Vagina (tissue), 2 donors: ENCODE data around the gene SLC2A11. TPM values are rescaled to one million over a fixed set of nuclear protein-coding genes. Genes with fewer than 3 reads are reported as not detected.

Experiments
- DNase-seq, 2 donors: peaks; one replicate each; pipeline ENCODE4 v3.0.0-alpha.2; 2017; ENCODE audit errors: extremely low spot score in 2 of 2
- H3K27ac ChIP-seq: fragments of 200-600 bp; sonication (generic); one replicate; pipeline ENCODE4 v1.5.1; 2019
- H3K27me3 ChIP-seq: fragments of 200-600 bp; sonication (generic); one replicate; pipeline ENCODE4 v1.5.1; 2019
- H3K36me3 ChIP-seq, 2 donors: fragments of 200-600 bp; sonication (generic); one replicate each; pipeline ENCODE4 v1.5.1; 2017 to 2019
- H3K4me1 ChIP-seq: fragments of 200-600 bp; sonication (generic); one replicate; pipeline ENCODE4 v1.5.1; 2019
- H3K4me3 ChIP-seq, 2 donors: fragments of 200-600 bp; sonication (generic); 1 replicate in 1 of 2; 2 replicates in 1 of 2; pipeline ENCODE4 v1.5.1; 2016 to 2019
- H3K9me3 ChIP-seq: fragments of 200-600 bp; sonication (generic); one replicate; pipeline ENCODE4 v1.5.1; 2019
- POLR2A ChIP-seq, 2 donors: fragments of 450-650 bp; IDR thresholded peaks; one replicate each; pipeline ENCODE4 v1.6.1; 2017; ENCODE audit warnings: antibody characterized with exemption in 2 of 2, mild to moderate bottlenecking in 2 of 2, moderate library complexity in 2 of 2
- POLR2AphosphoS5 ChIP-seq, 2 donors: sonication (generic); formaldehyde crosslinking; IDR thresholded peaks; one replicate each; pipeline ENCODE4 v1.9.0; 2017; ENCODE audit warnings: antibody characterized with exemption in 2 of 2, mild to moderate bottlenecking in 2 of 2, low read depth in 1 of 2; ENCODE audit not compliant: insufficient read depth in 1 of 2
- intact Hi-C: fragments of 100-400 bp; cut with DNase I; formaldehyde crosslinking; loops from one replicate; pipeline ENCODE4 v1.15.1; 2023
- small RNA-seq: library from RNA; depleted of rRNA; stranded (forward); fragments of <200 nt; gene quantifications from one replicate; pipeline ENCODE3, GENCODE V24; 2016
- total RNA-seq: library from RNA; depleted of rRNA; stranded (reverse); fragments of >200 nt; gene quantifications from one replicate; pipeline ENCODE4 v1.2.3, GENCODE V29; 2016
- TF ChIP-seq, protein P1 (sequence below), 3 experiments: fragments of 450-650 bp in 2 of 3; fragments of 200-600 bp in 1 of 3; sonication (generic) in 1 of 3; IDR thresholded peaks; one replicate each; pipeline ENCODE4 v1.5.1; 2017 to 2019; ENCODE audit warnings: antibody characterized with exemption in 3 of 3, mild to moderate bottlenecking in 2 of 3, moderate library complexity in 2 of 3

SLC2A11 gene
- total RNA-seq, 1 donor from 2014 or later = 4.9 TPM

- no peaks in the 10 kb centered on the region for H3K27me3 ChIP-seq
- TF ChIP-seq POLR2AphosphoS5 (IDR thresholded peaks at IDR 0.05; ENCODE audit: insufficient read depth in 1 of 2, low read depth in 1 of 2) (no peak), POLR2A (IDR thresholded peaks at IDR 0.05) (no peak)
- TF ChIP-seq, protein P1, sequence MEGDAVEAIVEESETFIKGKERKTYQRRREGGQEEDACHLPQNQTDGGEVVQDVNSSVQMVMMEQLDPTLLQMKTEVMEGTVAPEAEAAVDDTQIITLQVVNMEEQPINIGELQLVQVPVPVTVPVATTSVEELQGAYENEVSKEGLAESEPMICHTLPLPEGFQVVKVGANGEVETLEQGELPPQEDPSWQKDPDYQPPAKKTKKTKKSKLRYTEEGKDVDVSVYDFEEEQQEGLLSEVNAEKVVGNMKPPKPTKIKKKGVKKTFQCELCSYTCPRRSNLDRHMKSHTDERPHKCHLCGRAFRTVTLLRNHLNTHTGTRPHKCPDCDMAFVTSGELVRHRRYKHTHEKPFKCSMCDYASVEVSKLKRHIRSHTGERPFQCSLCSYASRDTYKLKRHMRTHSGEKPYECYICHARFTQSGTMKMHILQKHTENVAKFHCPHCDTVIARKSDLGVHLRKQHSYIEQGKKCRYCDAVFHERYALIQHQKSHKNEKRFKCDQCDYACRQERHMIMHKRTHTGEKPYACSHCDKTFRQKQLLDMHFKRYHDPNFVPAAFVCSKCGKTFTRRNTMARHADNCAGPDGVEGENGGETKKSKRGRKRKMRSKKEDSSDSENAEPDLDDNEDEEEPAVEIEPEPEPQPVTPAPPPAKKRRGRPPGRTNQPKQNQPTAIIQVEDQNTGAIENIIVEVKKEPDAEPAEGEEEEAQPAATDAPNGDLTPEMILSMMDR (IDR thresholded peaks at IDR 0.05) = no peak
- H3K4me3 ChIP-seq = no peak overlapping the region
- no peak overlapping the region for H3K27ac ChIP-seq
- intact Hi-C loops = loop anchor here (5.0 kb wide), 1 partner anchor 47 kb away; the partner anchor contains the start of gene DDT
- peaks cover 4% of the 10 kb centered on the region for H3K9me3 ChIP-seq
- H3K4me1 ChIP-seq = peaks cover 8% of the 10 kb centered on the region
- H3K36me3 ChIP-seq = no peaks in the 10 kb centered on the region
- no peak for DNase-seq
These were observed 67.4 kb downstream of the SLC2A11 start for GRCh38 chr22:23925020-23925606.

GRCh38 chr22:23926561-23926960 is 68.9 kb downstream of the SLC2A11 start:
- no peak overlapping the region for H3K4me3 ChIP-seq
- H3K4me1 ChIP-seq = peaks cover 8% of the 10 kb centered on the region
- H3K27ac ChIP-seq = no peak overlapping the region
- DNase-seq = no peak
- H3K9me3 ChIP-seq = peaks cover 4% of the 10 kb centered on the region
- TF ChIP-seq, protein P1 (IDR thresholded peaks at IDR 0.05) = no peak
- H3K27me3 ChIP-seq = no peaks in the 10 kb centered on the region
- H3K36me3 ChIP-seq = no peaks in the 10 kb centered on the region
- intact Hi-C loops = loop anchor here (5.0 kb wide), 1 partner anchor 46 kb away; the partner anchor contains the start of gene DDT

Small RNAs within 50 kb of the gene (small RNA-seq; reads per million reads assigned to genes)
- gene RN7SL268P = not detected

Other genes with a start within 250 kb of the SLC2A11 start
- gene DRICH1, start 225.6 kb upstream of the SLC2A11 start, total RNA-seq = not detected
- gene RGL4, start 166.9 kb upstream of the SLC2A11 start, total RNA-seq = not detected
- 4.9 TPM for gene ZNF70, start 106.8 kb upstream of the SLC2A11 start, total RNA-seq
- gene VPREB3, start 103.5 kb upstream of the SLC2A11 start, total RNA-seq = not detected
- gene C22orf15, start 94.9 kb upstream of the SLC2A11 start, total RNA-seq = not detected
- 12.0 TPM for gene CHCHD10, start 89.9 kb upstream of the SLC2A11 start, total RNA-seq
- gene MMP11, start 85.0 kb upstream of the SLC2A11 start, total RNA-seq = 6.4 TPM
- gene SMARCB1, start 70.9 kb upstream of the SLC2A11 start, total RNA-seq = 147 TPM
- gene DERL3, start 18.9 kb upstream of the SLC2A11 start, total RNA-seq = 0.25 TPM
- gene MIF, start 36.5 kb downstream of the SLC2A11 start, total RNA-seq = 638 TPM
- gene GSTT2B, start 103.3 kb downstream of the SLC2A11 start, total RNA-seq = not detected
- gene DDTL, start 109.0 kb downstream of the SLC2A11 start, total RNA-seq = not detected
- 167 TPM for gene DDT, start 116.6 kb downstream of the SLC2A11 start, total RNA-seq
- gene GSTT2, start 122.3 kb downstream of the SLC2A11 start, total RNA-seq = not detected
- gene GSTT4, start 147.6 kb downstream of the SLC2A11 start, total RNA-seq = not detected
- 75.6 TPM for gene CABIN1, start 153.4 kb downstream of the SLC2A11 start, total RNA-seq